Ishikawa (cell line): Measurements from ENCODE around the gene CCL7.

Source experiments
- CEBPB ChIP-seq: IDR thresholded peaks from 2 replicates; pipeline ENCODE4 v1.6.1; 2012
- CREB1 ChIP-seq: IDR thresholded peaks from 2 replicates; pipeline ENCODE4 v1.6.1; 2012; ENCODE audit warnings: low read depth
- EGR1 ChIP-seq: IDR thresholded peaks from 2 replicates; pipeline ENCODE4 v1.6.1; 2012
- EP300 ChIP-seq: IDR thresholded peaks from 2 replicates; pipeline ENCODE4 v1.6.1; 2012; ENCODE audit warnings: borderline replicate concordance
- FOXM1 ChIP-seq: IDR thresholded peaks from 2 replicates; pipeline ENCODE4 v1.6.1; 2012; ENCODE audit warnings: low read depth, borderline replicate concordance
- NFIC ChIP-seq: IDR thresholded peaks from 2 replicates; pipeline ENCODE4 v1.6.1; 2012
- RAD21 ChIP-seq: IDR thresholded peaks from 2 replicates; pipeline ENCODE4 v1.6.1; 2012; ENCODE audit warnings: low read depth
- TAF1 ChIP-seq: IDR thresholded peaks from 2 replicates; pipeline ENCODE4 v1.6.1; 2012; ENCODE audit warnings: low read depth, mild to moderate bottlenecking
- TCF12 ChIP-seq: IDR thresholded peaks from 2 replicates; pipeline ENCODE4 v1.6.1; 2012; ENCODE audit warnings: low read depth
- TEAD4 ChIP-seq: IDR thresholded peaks from 2 replicates; pipeline ENCODE4 v1.6.1; 2012
- YY1 ChIP-seq: IDR thresholded peaks from 2 replicates; pipeline ENCODE4 v1.6.1; 2012; ENCODE audit warnings: low read depth
- ZBTB7A ChIP-seq: IDR thresholded peaks from 2 replicates; pipeline ENCODE4 v1.6.1; 2012; ENCODE audit warnings: low read depth
- TF ChIP-seq, protein P1 (sequence below): IDR thresholded peaks from 2 replicates; pipeline ENCODE4 v1.6.1; 2012; ENCODE audit warnings: low read depth, mild to moderate bottlenecking
- TF ChIP-seq, protein P2 (sequence below): IDR thresholded peaks from 2 replicates; pipeline ENCODE4 v1.6.1; 2012
- TF ChIP-seq, protein P3 (sequence below): IDR thresholded peaks from 2 replicates; pipeline ENCODE4 v1.6.1; 2012

The CCL7 gene

DNA sequence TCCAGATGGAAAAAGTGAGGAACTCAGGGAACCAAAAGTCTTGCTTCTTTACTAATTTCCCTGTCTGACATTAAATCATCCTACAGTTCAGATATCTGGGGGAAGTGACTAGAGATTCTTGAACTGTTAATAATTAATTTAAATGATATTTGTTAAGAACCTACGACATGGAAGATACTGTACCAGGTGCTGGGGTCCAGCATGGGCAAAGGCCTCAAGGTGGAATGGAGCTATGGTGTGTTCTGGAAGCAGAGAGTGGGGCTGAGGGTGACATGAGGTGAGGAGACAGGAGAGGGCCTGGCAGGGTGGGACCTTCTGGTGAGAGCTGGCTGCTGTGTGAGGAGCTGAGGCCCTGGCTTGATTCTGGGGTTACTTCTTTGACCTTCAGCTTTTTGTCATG, 21.0 kb upstream of the CCL7 start:
- TF ChIP-seq, protein P1, sequence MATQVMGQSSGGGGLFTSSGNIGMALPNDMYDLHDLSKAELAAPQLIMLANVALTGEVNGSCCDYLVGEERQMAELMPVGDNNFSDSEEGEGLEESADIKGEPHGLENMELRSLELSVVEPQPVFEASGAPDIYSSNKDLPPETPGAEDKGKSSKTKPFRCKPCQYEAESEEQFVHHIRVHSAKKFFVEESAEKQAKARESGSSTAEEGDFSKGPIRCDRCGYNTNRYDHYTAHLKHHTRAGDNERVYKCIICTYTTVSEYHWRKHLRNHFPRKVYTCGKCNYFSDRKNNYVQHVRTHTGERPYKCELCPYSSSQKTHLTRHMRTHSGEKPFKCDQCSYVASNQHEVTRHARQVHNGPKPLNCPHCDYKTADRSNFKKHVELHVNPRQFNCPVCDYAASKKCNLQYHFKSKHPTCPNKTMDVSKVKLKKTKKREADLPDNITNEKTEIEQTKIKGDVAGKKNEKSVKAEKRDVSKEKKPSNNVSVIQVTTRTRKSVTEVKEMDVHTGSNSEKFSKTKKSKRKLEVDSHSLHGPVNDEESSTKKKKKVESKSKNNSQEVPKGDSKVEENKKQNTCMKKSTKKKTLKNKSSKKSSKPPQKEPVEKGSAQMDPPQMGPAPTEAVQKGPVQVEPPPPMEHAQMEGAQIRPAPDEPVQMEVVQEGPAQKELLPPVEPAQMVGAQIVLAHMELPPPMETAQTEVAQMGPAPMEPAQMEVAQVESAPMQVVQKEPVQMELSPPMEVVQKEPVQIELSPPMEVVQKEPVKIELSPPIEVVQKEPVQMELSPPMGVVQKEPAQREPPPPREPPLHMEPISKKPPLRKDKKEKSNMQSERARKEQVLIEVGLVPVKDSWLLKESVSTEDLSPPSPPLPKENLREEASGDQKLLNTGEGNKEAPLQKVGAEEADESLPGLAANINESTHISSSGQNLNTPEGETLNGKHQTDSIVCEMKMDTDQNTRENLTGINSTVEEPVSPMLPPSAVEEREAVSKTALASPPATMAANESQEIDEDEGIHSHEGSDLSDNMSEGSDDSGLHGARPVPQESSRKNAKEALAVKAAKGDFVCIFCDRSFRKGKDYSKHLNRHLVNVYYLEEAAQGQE: no peak
- TF ChIP-seq YY1 (no peak), EGR1 (no peak), EP300 (no peak), FOXM1 (no peak), TCF12 (no peak), RAD21 (no peak), TAF1 (no peak), CREB1 (no peak), TEAD4 (no peak), ZBTB7A (no peak), CEBPB (no peak), NFIC (no peak)
- TF ChIP-seq, protein P2, sequence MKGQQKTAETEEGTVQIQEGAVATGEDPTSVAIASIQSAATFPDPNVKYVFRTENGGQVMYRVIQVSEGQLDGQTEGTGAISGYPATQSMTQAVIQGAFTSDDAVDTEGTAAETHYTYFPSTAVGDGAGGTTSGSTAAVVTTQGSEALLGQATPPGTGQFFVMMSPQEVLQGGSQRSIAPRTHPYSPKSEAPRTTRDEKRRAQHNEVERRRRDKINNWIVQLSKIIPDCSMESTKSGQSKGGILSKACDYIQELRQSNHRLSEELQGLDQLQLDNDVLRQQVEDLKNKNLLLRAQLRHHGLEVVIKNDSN: no peak
- TF ChIP-seq, protein P3, sequence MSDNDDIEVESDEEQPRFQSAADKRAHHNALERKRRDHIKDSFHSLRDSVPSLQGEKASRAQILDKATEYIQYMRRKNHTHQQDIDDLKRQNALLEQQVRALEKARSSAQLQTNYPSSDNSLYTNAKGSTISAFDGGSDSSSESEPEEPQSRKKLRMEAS: no peak

DNA sequence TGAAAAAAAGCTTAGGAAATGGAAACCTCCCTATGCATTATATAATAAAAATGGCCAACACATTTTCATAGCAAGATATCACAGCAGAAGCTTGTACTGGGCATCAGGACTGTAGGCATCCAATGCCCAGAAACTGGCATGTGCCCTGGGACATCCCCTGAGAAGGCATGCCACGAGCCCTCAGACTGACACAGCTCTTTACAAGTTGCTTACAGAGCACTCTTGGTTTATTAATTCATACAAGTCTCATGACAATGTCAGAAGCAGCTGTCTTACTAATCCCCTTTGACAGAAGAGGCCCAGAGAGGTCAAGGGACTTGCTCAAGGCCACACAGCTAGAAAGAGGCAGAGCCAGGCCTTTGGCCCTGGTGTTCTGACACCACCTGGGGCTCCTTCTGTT, 20.5 kb upstream of the CCL7 start:
- no peak for TF ChIP-seq EP300
- TF ChIP-seq YY1: no peak
- TF ChIP-seq ZBTB7A: no peak
- no peak for TF ChIP-seq FOXM1
- TF ChIP-seq, protein P3: no peak
- TF ChIP-seq TCF12: no peak
- TF ChIP-seq NFIC: no peak
- TF ChIP-seq, protein P1: no peak
- TF ChIP-seq CREB1: no peak
- TF ChIP-seq TEAD4: no peak
- TF ChIP-seq CEBPB: no peak
- TF ChIP-seq RAD21: no peak
- no peak for TF ChIP-seq TAF1
- TF ChIP-seq, protein P2: no peak
- TF ChIP-seq EGR1: no peak

DNA sequence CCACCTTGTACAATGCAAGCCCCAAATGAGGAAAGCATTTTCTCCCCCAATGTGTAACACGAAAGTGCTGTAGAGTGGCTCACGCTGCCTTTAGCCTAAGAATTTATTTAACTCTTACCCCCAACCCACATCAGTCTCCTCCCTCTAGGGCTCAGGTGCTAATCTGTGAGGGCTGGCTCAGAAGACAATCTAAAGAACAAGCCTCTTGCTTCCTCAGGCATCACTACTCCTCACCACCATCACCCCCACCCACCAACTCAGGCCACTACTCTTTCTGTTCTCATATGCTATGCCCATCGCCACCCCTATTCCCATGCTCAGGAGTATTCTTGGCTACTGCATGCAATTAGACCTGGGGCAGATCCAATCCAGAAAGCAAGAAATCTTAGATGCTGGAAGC, 18.8 kb upstream of the CCL7 start:
- TF ChIP-seq NFIC (no peak), ZBTB7A (no peak)
- TF ChIP-seq, protein P2: no peak

DNA sequence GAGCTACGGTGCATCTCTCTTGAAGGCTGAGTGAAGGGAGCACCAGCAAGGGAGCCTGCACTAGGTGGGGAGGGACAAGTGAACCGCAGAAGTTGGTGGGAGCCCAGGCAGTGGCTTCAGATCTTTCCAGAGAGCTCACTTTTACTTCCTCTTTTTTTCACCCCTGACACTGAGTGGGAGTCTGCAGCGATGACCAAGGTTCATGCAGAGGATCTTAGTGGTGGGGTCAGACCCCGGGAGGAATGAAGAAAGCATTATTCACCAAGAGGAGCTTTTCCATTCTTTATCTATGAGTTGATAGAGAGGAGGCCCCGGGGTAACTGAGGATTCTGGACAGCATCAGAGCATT, 18.0 kb upstream of the CCL7 start:
- no peak for TF ChIP-seq RAD21
- TF ChIP-seq FOXM1: no peak
- TF ChIP-seq CEBPB: no peak
- TF ChIP-seq TAF1: no peak
- TF ChIP-seq NFIC: no peak
- TF ChIP-seq, protein P1: no peak
- TF ChIP-seq YY1: no peak
- TF ChIP-seq EP300: no peak
- no peak for TF ChIP-seq TCF12
- no peak for TF ChIP-seq CREB1
- TF ChIP-seq, protein P2: no peak
- TF ChIP-seq, protein P3: no peak
- TF ChIP-seq EGR1: no peak
- no peak for TF ChIP-seq TEAD4
- TF ChIP-seq ZBTB7A: no peak
